RWPE2 (cell line): ENCODE data around the gene TRIM42.

Experiments
- ATAC-seq: fragments of 200-7000 bp; cut with Tn5 transposase; 3 replicates; pipeline ENCODE4 v1.9.1; 2021; ENCODE audit warnings: low read depth
- DNase-seq: peaks from one replicate; pipeline ENCODE4 v3.0.0-alpha.2; 2020; ENCODE audit warnings: low spot score
- H3K27ac ChIP-seq: fragments of 450-650 bp; 2 replicates; pipeline ENCODE4 v1.5.1; 2017; ENCODE audit warnings: mild to moderate bottlenecking; ENCODE audit not compliant: poor library complexity, severe bottlenecking
- H3K27me3 ChIP-seq: fragments of 250-450 bp; sonication (Bioruptor Pico); 2 replicates; pipeline ENCODE4 v1.5.1; 2021; ENCODE audit warnings: mild to moderate bottlenecking, moderate library complexity; ENCODE audit not compliant: insufficient read depth, poor library complexity, severe bottlenecking
- H3K36me3 ChIP-seq: fragments of 250-450 bp; sonication (Bioruptor Pico); 2 replicates; pipeline ENCODE4 v1.5.1; 2020; ENCODE audit warnings: low read depth, mild to moderate bottlenecking, moderate library complexity
- H3K4me1 ChIP-seq: fragments of 250-450 bp; sonication (Bioruptor Pico); 2 replicates; pipeline ENCODE4 v1.5.1; 2021; ENCODE audit warnings: mild to moderate bottlenecking, moderate library complexity; ENCODE audit not compliant: insufficient read depth, poor library complexity, severe bottlenecking
- H3K4me3 ChIP-seq: fragments of 250-450 bp; sonication (Bioruptor Pico); 2 replicates; pipeline ENCODE4 v1.5.1; 2021; ENCODE audit warnings: mild to moderate bottlenecking, moderate library complexity; ENCODE audit not compliant: severe bottlenecking
- H3K9me3 ChIP-seq: fragments of 250-450 bp; sonication (Bioruptor Pico); 2 replicates; pipeline ENCODE4 v1.5.1; 2021; ENCODE audit warnings: mild to moderate bottlenecking, moderate library complexity; ENCODE audit not compliant: severe bottlenecking
- TF ChIP-seq, protein P1 (sequence below): fragments of 450-650 bp; IDR thresholded peaks from one replicate; pipeline ENCODE4 v1.5.1; 2017; ENCODE audit warnings: mild to moderate bottlenecking, moderate library complexity; ENCODE audit not compliant: poor library complexity, severe bottlenecking

The TRIM42 gene

DNA sequence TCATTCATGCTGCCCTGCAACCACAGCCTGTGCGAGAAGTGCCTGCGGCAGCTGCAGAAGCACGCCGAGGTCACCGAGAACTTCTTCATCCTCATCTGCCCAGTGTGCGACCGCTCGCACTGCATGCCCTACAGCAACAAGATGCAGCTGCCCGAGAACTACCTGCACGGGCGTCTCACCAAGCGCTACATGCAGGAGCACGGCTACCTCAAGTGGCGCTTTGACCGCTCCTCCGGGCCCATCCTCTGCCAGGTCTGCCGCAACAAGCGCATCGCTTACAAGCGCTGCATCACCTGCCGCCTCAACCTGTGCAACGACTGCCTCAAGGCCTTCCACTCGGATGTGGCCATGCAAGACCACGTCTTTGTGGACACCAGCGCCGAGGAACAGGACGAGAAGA is 4.7 kb downstream of the TRIM42 start:
- DNase-seq: no peak
- no peak for ATAC-seq
- no peaks in the 10 kb centered on the region for H3K36me3 ChIP-seq
- no peaks in the 10 kb centered on the region for H3K9me3 ChIP-seq
- no peak overlapping the region for H3K27ac ChIP-seq
- no peak overlapping the region for H3K4me3 ChIP-seq
- TF ChIP-seq, protein P1, sequence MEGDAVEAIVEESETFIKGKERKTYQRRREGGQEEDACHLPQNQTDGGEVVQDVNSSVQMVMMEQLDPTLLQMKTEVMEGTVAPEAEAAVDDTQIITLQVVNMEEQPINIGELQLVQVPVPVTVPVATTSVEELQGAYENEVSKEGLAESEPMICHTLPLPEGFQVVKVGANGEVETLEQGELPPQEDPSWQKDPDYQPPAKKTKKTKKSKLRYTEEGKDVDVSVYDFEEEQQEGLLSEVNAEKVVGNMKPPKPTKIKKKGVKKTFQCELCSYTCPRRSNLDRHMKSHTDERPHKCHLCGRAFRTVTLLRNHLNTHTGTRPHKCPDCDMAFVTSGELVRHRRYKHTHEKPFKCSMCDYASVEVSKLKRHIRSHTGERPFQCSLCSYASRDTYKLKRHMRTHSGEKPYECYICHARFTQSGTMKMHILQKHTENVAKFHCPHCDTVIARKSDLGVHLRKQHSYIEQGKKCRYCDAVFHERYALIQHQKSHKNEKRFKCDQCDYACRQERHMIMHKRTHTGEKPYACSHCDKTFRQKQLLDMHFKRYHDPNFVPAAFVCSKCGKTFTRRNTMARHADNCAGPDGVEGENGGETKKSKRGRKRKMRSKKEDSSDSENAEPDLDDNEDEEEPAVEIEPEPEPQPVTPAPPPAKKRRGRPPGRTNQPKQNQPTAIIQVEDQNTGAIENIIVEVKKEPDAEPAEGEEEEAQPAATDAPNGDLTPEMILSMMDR: no peak
- H3K27me3 ChIP-seq: no peaks in the 10 kb centered on the region
- H3K4me1 ChIP-seq: no peaks in the 10 kb centered on the region

DNA sequence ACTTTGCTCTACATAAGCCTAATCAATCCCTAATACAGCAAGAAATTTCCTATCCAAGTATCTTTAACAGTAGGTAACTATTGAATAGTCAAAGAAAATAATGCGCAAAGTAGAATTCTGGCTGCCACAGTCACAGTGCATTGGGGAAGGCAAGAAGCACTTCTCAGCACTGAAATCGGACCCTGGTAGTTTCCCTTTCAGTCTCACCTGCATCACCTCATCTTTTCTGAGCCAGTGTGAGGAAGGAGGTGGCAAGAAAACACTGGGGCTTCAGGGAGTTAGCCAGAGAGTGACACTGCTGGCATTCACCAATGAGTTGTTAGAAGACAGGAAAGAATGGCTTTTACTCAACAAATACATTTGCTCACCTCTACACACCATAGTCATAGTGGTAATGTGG is 8.3 kb downstream of the TRIM42 start:
- no peak for ATAC-seq
- Histone ChIP-seq H3K36me3 (no peaks in the 10 kb centered on the region), H3K4me1 (no peaks in the 10 kb centered on the region), H3K27ac (no peak overlapping the region), H3K9me3 (no peaks in the 10 kb centered on the region), H3K27me3 (no peaks in the 10 kb centered on the region), H3K4me3 (no peak overlapping the region)
- TF ChIP-seq, protein P1: no peak
- DNase-seq: no peak

DNA sequence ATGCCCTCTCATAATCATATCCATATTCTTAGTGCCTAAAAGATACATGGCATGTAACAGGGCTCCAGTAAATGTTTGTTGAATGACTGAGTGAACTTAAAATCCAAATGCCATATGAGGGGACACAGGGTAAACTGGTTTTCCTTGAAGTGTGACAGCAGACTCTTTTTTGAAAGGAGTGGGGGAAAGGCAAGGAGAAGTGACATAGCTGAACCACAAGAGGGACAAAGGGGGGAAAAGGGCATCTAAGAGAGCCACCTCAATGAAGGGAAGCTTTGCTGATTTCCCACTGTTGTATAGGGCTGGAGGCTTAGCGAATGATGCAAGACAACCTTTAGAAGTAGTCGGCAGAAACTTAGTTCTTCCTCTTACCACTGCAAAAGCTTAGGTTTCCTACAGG is 9.1 kb downstream of the TRIM42 start:
- ATAC-seq (no peak), DNase-seq (no peak)

DNA sequence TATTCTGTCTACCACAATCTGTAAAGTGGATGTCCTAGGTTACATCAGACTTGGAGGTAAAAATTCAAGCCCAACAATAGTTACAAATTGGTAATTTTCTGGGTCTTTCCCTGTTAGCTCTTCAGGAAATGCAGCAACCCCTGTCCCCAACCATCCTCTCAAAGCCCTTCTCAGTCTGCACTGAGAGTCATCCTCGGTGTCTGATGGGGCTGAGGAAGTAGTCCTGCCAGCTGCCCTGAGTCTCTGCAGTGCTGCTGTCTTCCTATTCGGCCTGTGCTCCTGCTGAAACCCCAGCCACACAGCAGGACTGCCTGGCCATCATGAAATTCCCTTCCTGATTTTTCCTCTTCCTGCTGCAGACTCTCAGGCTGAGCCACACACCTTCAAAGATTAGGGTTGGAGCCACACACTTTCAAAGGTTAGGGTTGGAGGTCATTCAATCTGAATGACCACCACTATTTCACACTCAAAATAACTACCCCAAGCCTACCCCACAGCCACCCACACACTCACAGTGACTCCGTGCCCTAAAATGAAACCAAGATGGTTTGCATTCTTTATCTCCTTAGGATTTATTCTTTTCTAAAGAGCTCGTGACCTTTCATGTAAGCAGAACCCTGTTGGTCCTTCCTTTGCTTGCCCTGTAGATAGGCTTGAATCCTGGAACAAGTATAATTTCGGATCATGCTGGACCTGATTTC is 17.6 kb downstream of the TRIM42 start:
- H3K27me3 ChIP-seq: no peaks in the 10 kb centered on the region

More for the DNA sequence above, 9.1 kb downstream of the TRIM42 start:
- Histone ChIP-seq H3K27me3 (no peaks in the 10 kb centered on the region), H3K4me1 (no peaks in the 10 kb centered on the region), H3K36me3 (no peaks in the 10 kb centered on the region), H3K4me3 (no peak overlapping the region), H3K27ac (no peak overlapping the region), H3K9me3 (no peaks in the 10 kb centered on the region)
- TF ChIP-seq, protein P1: no peak

More for the DNA sequence above, 17.6 kb downstream of the TRIM42 start:
- Histone ChIP-seq H3K36me3 (no peaks in the 10 kb centered on the region), H3K27ac (no peak overlapping the region), H3K9me3 (no peaks in the 10 kb centered on the region), H3K4me3 (no peak overlapping the region), H3K4me1 (no peaks in the 10 kb centered on the region)
- TF ChIP-seq, protein P1: no peak
- DNase-seq: no peak
- no peak for ATAC-seq
